ENCODE measurements around the gene UBL5.
"Not testable (repeated sequence)": the region's sequence is repeated elsewhere in the genome, so short reads cannot be mapped to it uniquely, and the experiment has no call there.

The UBL5 gene

DNA sequence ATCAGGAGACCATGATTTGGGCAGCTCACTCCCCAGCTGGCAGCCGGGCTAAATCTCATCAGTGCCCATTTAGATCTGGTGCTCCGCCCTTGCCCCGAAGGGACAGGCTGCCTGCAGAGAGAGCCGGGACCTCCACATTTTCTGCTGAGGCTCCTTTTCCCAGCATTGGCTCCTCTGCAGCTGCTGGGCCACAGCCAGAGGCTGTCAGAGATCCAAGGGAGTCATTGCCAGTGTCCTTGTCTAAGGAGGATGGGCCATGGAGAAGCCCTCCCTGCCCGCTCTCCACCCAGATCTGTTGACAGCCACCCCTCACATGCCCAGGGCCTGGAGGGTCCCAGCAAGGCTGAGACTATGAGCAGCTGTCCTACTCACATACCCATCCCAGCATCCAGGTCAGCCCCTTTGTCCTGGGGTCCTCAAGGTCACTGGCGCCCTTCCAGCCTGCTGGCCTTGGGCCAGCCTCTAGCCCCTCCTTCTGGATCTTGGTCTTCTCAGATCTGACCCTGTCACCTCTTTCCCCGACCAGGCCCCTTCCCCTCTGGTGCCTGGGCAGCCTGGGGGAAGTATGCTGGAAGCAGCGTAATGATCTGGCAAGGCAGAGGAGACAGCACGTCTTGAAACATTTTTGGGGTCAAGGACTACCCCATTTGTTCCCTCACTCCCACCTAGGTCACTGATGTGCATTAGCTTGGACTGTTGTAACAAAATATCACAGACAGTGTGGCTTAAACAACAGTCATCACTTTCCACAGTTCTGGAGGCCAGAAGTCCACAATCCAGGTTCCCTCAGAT lies 15.3 kb downstream of the UBL5 start:
- no peak for DNase-seq (ENCODE audit: low read depth)
- H3K4me3 ChIP-seq (ENCODE audit: low read depth, low read length): no peak overlapping the region
- no peak for TF ChIP-seq MYC (IDR thresholded peaks at IDR 0.05; ENCODE audit: low read depth, low read length)
- TF ChIP-seq MAX (IDR thresholded peaks at IDR 0.05; ENCODE audit: low read depth, low read length): no peak

GRCh38 chr19:9843626-9844273 lies 16.0 kb downstream of the UBL5 start:
- not testable (repeated sequence) for H3K4me3 ChIP-seq (ENCODE audit: low read depth, low read length); DNase-seq (ENCODE audit: low read depth)

- H3K4me3 ChIP-seq (ENCODE audit: low read depth, low read length): no peak overlapping the region
- no peak for TF ChIP-seq MYC (IDR thresholded peaks at IDR 0.05; ENCODE audit: low read depth, low read length)
- TF ChIP-seq CTCF (IDR thresholded peaks at IDR 0.05; ENCODE audit: low read depth, low read length): peak; percentile 76
- DNase-seq (ENCODE audit: low read depth): peak; percentile 74
These were observed 19.5 kb downstream of the UBL5 start for GRCh38 chr19:9847087-9847671.

DNA sequence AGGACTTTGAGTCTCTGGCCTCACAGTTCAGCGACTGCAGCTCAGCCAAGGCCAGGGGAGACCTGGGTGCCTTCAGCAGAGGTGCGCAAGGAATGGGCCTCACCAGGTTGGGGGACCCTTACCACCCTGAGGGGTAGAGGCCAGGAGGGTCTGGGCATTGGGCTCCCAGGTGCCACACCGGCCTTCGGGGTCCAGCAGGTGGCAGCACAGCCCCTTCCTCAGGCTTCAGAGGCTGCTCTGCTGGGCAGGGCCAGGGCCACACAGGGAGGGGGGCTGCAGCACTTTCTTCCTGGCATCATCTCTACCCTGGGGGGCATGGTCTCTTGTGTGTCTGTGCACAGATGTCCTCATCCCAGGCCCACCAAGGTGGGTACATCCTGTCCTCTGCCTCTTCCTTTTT lies 20.3 kb downstream of the UBL5 start:
- TF ChIP-seq MYC (IDR thresholded peaks at IDR 0.05; ENCODE audit: low read depth, low read length) (no peak), CTCF (IDR thresholded peaks at IDR 0.05; ENCODE audit: low read depth, low read length) (peak; percentile 82), POLR2A (IDR thresholded peaks at IDR 0.05; ENCODE audit: extremely low read depth, insufficient read length) (no peak), MAX (IDR thresholded peaks at IDR 0.05; ENCODE audit: low read depth, low read length) (no peak)
- DNase-seq (ENCODE audit: low read depth): peak; percentile 48
- no peak overlapping the region for H3K4me3 ChIP-seq (ENCODE audit: low read depth, low read length)

- DNase-seq (ENCODE audit: low read depth): no peak
- H3K4me3 ChIP-seq (ENCODE audit: low read depth, low read length): no peak overlapping the region
- no peak for TF ChIP-seq MAX (IDR thresholded peaks at IDR 0.05; ENCODE audit: low read depth, low read length)
- TF ChIP-seq CTCF (IDR thresholded peaks at IDR 0.05; ENCODE audit: low read depth, low read length): no peak
- TF ChIP-seq MYC (IDR thresholded peaks at IDR 0.05; ENCODE audit: low read depth, low read length): no peak
- TF ChIP-seq POLR2A (IDR thresholded peaks at IDR 0.05; ENCODE audit: extremely low read depth, insufficient read length): no peak
These were observed 21.0 kb downstream of the UBL5 start for GRCh38 chr19:9848762-9849161.

DNA sequence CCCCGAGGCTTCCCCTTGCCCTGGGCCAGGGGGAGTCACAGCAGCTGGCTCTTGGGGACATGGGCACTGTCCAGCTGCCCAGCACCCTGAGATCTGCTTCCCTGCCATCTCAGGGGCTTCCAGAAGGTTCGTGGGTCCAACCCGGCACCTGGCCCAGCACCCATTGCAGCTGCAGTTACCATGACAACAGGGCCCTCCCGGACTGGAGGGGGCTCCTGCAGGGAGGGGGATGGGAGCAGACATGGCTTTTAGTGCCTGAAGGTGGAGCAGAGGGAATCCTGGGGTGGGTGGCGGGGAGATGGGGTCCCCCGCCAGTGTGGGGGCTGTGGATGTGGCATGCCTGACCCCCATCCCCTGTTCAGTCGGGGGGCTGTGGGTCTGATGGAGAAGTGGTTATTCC lies 22.1 kb downstream of the UBL5 start:
- H3K4me3 ChIP-seq (ENCODE audit: low read depth, low read length): no peak overlapping the region
- TF ChIP-seq CTCF (IDR thresholded peaks at IDR 0.05; ENCODE audit: low read depth, low read length) (no peak), MAX (IDR thresholded peaks at IDR 0.05; ENCODE audit: low read depth, low read length) (no peak), POLR2A (IDR thresholded peaks at IDR 0.05; ENCODE audit: extremely low read depth, insufficient read length) (no peak), MYC (IDR thresholded peaks at IDR 0.05; ENCODE audit: low read depth, low read length) (no peak)
- DNase-seq (ENCODE audit: low read depth): peak; percentile 9
